NCI-H1105 treated with DMSO at 0.1 percent for 48 hours (cell line): Measurements from ENCODE around the gene RPH3AL.
"Not testable (repeated sequence)": the region's sequence is repeated elsewhere in the genome, so short reads cannot be mapped to it uniquely, and the experiment has no call there.

Source experiments
- DNase-seq: peaks from one replicate; lab custom pipeline; 2025; lab: John Stamatoyannopoulos, UW

The RPH3AL gene

GRCh38 chr17:319266-319665, 33.3 kb downstream of the RPH3AL start:
- no peak for DNase-seq

GRCh38 chr17:317070-317469, 35.5 kb downstream of the RPH3AL start:
- DNase-seq: not testable (repeated sequence)

GRCh38 chr17:315399-315798, 37.2 kb downstream of the RPH3AL start:
- DNase-seq: not testable (repeated sequence)

GRCh38 chr17:314614-314944, 38.0 kb downstream of the RPH3AL start:
- not testable (repeated sequence) for DNase-seq

- DNase-seq: no peak
These were observed 38.5 kb downstream of the RPH3AL start for GRCh38 chr17:313911-314613.

GRCh38 chr17:313231-313630, 39.4 kb downstream of the RPH3AL start:
- no peak for DNase-seq

GRCh38 chr17:312476-313148, 40.0 kb downstream of the RPH3AL start:
- no peak for DNase-seq

GRCh38 chr17:311119-311782, 41.4 kb downstream of the RPH3AL start:
- no peak for DNase-seq

- no peak for DNase-seq
These were observed 42.2 kb downstream of the RPH3AL start for GRCh38 chr17:310111-311010.

- no peak for DNase-seq
These were observed 43.2 kb downstream of the RPH3AL start for GRCh38 chr17:309361-309888.

- no peak for DNase-seq
These were observed 44.7 kb downstream of the RPH3AL start for GRCh38 chr17:307741-308507.

GRCh38 chr17:307295-307691, 45.3 kb downstream of the RPH3AL start:
- DNase-seq: no peak

- DNase-seq: no peak
These were observed 45.9 kb downstream of the RPH3AL start for GRCh38 chr17:306536-307294.

GRCh38 chr17:306116-306515, 46.5 kb downstream of the RPH3AL start:
- DNase-seq: no peak

GRCh38 chr17:305090-305976, 47.3 kb downstream of the RPH3AL start:
- no peak for DNase-seq

GRCh38 chr17:304461-304860, 48.1 kb downstream of the RPH3AL start:
- DNase-seq: no peak

GRCh38 chr17:303168-303567, 49.4 kb downstream of the RPH3AL start:
- DNase-seq: no peak

- no peak for DNase-seq
These were observed 50.3 kb downstream of the RPH3AL start for GRCh38 chr17:302300-302698.

GRCh38 chr17:301681-302299, 50.8 kb downstream of the RPH3AL start:
- no peak for DNase-seq
